A673 (cell line): Measurements from ENCODE around the gene ZNRD2. TPM values are rescaled to one million over a fixed set of nuclear protein-coding genes. Genes with fewer than 3 reads are reported as not detected.
A peak's percentile ranks its signal among the peaks of the same experiment; 100 is the strongest.

ENCODE experiments used
- BruUV-seq: library from RNA; stranded (reverse); fragments of 400-500 nt; replicated peaks from 2 replicates; lab custom pipeline; 2021; lab: Mats Ljungman, UMichigan
- CTCF ChIA-PET: fragments of 300-600 bp; sonication (Branson Sonifier 250); formaldehyde crosslinking; loops from one replicate; lab custom pipeline; 2022; ENCODE audit warnings: antibody characterized with exemption; lab: Charles Lee
- POLR2A ChIA-PET: fragments of 300-600 bp; sonication (Branson Sonifier 250); formaldehyde crosslinking; loops from one replicate; lab custom pipeline; 2022; ENCODE audit warnings: antibody characterized with exemption; ENCODE audit not compliant: low non-redundant PET; lab: Charles Lee
- DNase-seq: peaks from one replicate; pipeline ENCODE4 v3.0.0-alpha.2; 2015; ENCODE audit warnings: low spot score
- H3K27ac ChIP-seq: fragments of 200-600 bp; sonication (generic); 2 replicates; pipeline ENCODE4 v1.5.1; 2016; ENCODE audit warnings: mixed run types, low read depth, mild to moderate bottlenecking, mixed read lengths, antibody characterized with exemption, low read length; ENCODE audit not compliant: poor library complexity, severe bottlenecking
- H3K27me3 ChIP-seq: fragments of 200-600 bp; sonication (generic); replicated peaks from 2 replicates; pipeline ENCODE4 v1.6.1; 2017; ENCODE audit warnings: mixed run types, low read depth, mild to moderate bottlenecking, mixed read lengths, antibody characterized with exemption, low read length; ENCODE audit not compliant: insufficient read depth, poor library complexity
- H3K36me3 ChIP-seq: fragments of 200-600 bp; sonication (generic); 2 replicates; pipeline ENCODE4 v1.6.1; 2016; ENCODE audit warnings: mixed run types, mild to moderate bottlenecking, mixed read lengths, antibody characterized with exemption, low read length; ENCODE audit not compliant: insufficient read depth, poor library complexity, severe bottlenecking
- H3K4me1 ChIP-seq: fragments of 200-600 bp; sonication (generic); 2 replicates; pipeline ENCODE4 v1.6.1; 2017; ENCODE audit warnings: mixed run types, mild to moderate bottlenecking, mixed read lengths, antibody characterized with exemption, low read length; ENCODE audit not compliant: insufficient read depth, poor library complexity, severe bottlenecking
- H3K4me3 ChIP-seq: fragments of 200-600 bp; sonication (generic); 2 replicates; pipeline ENCODE4 v1.5.1; 2016; ENCODE audit warnings: low read depth, mixed run types, mild to moderate bottlenecking, mixed read lengths, low read length; ENCODE audit not compliant: poor library complexity, severe bottlenecking
- H3K9me3 ChIP-seq: fragments of 200-600 bp; sonication (generic); 2 replicates; pipeline ENCODE4 v1.6.1; 2016; ENCODE audit warnings: mixed run types, low read depth, mild to moderate bottlenecking, mixed read lengths, antibody characterized with exemption, low read length; ENCODE audit not compliant: poor library complexity, severe bottlenecking
- EZH2 ChIP-seq: fragments of 200-600 bp; sonication (generic); IDR thresholded peaks from 2 replicates; pipeline ENCODE4 v1.6.1; 2017; ENCODE audit warnings: borderline replicate concordance, low read depth, mild to moderate bottlenecking, mixed read lengths, antibody characterized with exemption, low read length; ENCODE audit not compliant: poor library complexity, severe bottlenecking
- intact Hi-C: fragments of 100-400 bp; cut with micrococcal nuclease; formaldehyde crosslinking; loops from one replicate; pipeline ENCODE4 v1.10.0; 2022; ENCODE audit not compliant: unreplicated experiment
- total RNA-seq: library from RNA; stranded (reverse); gene quantifications from 2 replicates; pipeline ENCODE4 v1.2.3, GENCODE V29; 2021
- TF ChIP-seq, protein P1 (sequence below): fragments of 300-800, 200-600 bp; sonication (generic); conservative IDR thresholded peaks from 2 replicates; pipeline ENCODE4 v1.5.1; 2017; ENCODE audit warnings: low read depth, mild to moderate bottlenecking, antibody characterized with exemption, low read length, moderate library complexity, mixed read lengths

Gene ZNRD2
- total RNA-seq, 1 experiment from 2014 or later = 98.9 TPM

DNA sequence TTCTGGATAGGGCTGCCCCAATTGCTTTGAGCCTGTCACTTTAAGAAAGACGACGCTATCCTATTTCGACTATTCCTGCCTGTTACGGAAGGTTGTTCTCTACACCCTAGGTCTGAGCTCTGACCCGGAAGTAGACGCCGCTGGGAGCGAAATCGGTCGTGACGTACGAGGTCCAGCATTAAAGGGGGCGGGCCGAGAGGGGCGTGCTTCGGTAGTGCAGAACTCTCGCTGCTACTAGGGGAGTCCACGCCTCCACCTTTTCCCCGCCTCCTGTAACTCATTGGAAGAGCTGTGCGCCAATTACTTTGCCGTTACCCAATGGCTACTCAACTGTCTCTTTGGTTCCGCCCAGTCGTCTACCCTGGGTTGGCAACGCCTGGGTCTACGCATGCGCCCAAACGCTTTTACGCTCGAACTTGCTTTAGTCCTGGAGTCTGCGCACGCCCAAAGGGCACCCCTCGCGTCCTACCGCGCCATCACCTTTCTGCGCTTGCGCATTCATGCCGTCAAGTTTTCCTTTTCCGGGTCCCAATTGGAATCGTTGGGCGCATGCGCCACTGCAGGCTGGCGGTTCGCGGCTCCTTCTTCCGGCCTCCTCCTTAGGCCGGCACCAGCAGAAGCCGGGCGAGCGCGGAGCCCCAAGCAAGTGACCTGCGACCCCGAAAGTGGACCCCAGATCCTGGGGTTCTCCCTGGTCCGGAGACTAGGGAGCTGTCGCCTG lies 45.1 kb downstream of the ZNRD2 start, which contains the start of gene PCNX3:
PCNX3 (plus strand) TSS at position 548 of the 721 bp plus-strand sequence. CDS start 536 bp downstream, outside the sequence.
- Histone ChIP-seq H3K4me1 (peaks cover 21% of the 10 kb centered on the region), H3K27ac (peak within 1 kb of the TSS; percentile 90), H3K4me3 (peak within 1 kb of the TSS; percentile 92), H3K9me3 (no peaks in the 10 kb centered on the region), H3K27me3 (no peaks in the 10 kb centered on the region), H3K36me3 (peaks cover 32% of the 10 kb centered on the region)
- CTCF ChIA-PET = interaction anchor here (0.6 to 1.3 kb wide), 4 partner anchors 10 to 534 kb away, joined by 3 to 4 read pairs (median 4); partner anchors contain the start of gene MUS81
- no TSS peak for BruUV-seq
- POLR2A ChIA-PET = interaction anchor here (0.6 kb wide), 1 partner anchor 1016 kb away, joined by 6 read pairs; no protein-coding TSS in a partner anchor
- intact Hi-C loops = no loop called here
- no peak for TF ChIP-seq EZH2
- TF ChIP-seq, protein P1, sequence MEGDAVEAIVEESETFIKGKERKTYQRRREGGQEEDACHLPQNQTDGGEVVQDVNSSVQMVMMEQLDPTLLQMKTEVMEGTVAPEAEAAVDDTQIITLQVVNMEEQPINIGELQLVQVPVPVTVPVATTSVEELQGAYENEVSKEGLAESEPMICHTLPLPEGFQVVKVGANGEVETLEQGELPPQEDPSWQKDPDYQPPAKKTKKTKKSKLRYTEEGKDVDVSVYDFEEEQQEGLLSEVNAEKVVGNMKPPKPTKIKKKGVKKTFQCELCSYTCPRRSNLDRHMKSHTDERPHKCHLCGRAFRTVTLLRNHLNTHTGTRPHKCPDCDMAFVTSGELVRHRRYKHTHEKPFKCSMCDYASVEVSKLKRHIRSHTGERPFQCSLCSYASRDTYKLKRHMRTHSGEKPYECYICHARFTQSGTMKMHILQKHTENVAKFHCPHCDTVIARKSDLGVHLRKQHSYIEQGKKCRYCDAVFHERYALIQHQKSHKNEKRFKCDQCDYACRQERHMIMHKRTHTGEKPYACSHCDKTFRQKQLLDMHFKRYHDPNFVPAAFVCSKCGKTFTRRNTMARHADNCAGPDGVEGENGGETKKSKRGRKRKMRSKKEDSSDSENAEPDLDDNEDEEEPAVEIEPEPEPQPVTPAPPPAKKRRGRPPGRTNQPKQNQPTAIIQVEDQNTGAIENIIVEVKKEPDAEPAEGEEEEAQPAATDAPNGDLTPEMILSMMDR = no peak
- peak; percentile 100 for DNase-seq

DNA sequence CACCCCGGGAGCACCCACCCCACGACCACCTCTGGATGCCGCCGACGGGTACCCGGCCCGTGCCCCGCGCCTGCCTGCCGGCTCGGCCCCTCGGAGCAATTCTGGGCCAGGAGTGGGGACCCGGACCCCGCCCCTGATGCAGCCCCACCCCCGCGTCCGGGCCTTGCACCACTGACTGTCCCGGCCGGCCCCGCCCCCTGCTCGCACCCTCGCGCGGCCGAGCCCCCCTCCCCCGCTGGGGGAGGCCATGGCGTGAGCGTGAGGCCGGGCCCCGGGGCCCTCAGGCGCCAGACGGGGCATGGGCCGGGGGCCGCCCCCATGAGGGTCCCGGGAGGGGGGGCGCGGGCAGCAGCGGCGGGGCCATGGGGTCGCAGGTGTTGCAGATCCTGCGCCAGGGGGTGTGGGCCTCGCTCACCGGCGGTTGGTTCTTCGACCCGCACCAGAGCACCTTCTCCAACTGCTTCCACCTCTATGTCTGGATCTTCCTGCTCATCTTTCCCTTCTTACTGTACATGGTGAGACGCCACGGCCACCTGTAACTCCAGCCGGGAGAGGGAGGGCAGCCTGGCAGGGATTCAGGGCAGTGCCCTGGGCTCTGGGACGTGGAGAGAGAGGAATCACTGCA lies 45.8 kb downstream of the ZNRD2 start:
- peaks cover 34% of the 10 kb centered on the region for H3K36me3 ChIP-seq
- peak; percentile 58 for DNase-seq
- CTCF ChIA-PET = interaction anchor here (0.9 to 1.3 kb wide), 2 partner anchors 9 to 244 kb away, joined by 3 to 4 read pairs; partner anchors contain the start of gene MUS81
- H3K27ac ChIP-seq = peak overlapping the region; percentile 90
- H3K27me3 ChIP-seq = no peaks in the 10 kb centered on the region
- POLR2A ChIA-PET = no interaction called here
- H3K4me1 ChIP-seq = peaks cover 21% of the 10 kb centered on the region
- TF ChIP-seq, protein P1 = no peak
- TF ChIP-seq EZH2 = no peak
- peak overlapping the region; percentile 92 for H3K4me3 ChIP-seq
- intact Hi-C loops = no loop called here
- BruUV-seq = no TSS peak
- no peaks in the 10 kb centered on the region for H3K9me3 ChIP-seq

DNA sequence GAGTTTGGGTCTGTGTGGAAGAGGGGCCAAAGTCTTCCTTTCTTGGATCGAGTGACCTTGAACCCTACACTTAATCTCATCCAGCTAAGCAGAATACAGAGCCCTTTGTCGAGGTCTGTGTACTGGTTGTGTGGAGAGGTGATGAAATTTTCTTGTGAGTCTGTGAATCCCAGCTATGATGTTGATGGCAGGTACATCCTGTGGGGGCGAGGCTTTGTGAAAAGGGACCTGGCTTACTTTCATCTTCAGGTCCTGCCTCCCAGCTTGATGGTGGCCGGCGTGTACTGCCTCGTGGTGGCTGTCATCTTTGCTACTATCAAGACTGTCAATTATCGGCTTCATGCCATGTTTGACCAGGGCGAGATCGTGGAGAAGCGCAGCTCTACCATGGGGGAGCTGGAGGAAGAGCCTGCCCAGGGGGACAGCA lies 46.3 kb downstream of the ZNRD2 start:
- TSS peak; percentile 21 for BruUV-seq
- POLR2A ChIA-PET = no interaction called here
- Histone ChIP-seq H3K27ac (peak overlapping the region; percentile 90), H3K27me3 (no peaks in the 10 kb centered on the region), H3K4me3 (peak overlapping the region; percentile 92), H3K9me3 (no peaks in the 10 kb centered on the region), H3K4me1 (peaks cover 21% of the 10 kb centered on the region), H3K36me3 (peaks cover 34% of the 10 kb centered on the region)
- intact Hi-C loops = no loop called here
- no peak for TF ChIP-seq EZH2
- CTCF ChIA-PET = no interaction called here
- no peak for DNase-seq
